GM12878 (cell line): Measurements from ENCODE around the gene HBQ1.

Experiments
- CTCF ChIP-seq, 3 experiments: IDR thresholded peaks in 2 of 3; conservative IDR thresholded peaks in 1 of 3; 2 replicates each; pipeline ENCODE4 v1.5.1; 2011; ENCODE audit warnings: low read depth in 3 of 3, low read length in 3 of 3, mild to moderate bottlenecking in 3 of 3, control low read depth in 2 of 3, moderate library complexity in 2 of 3, inconsistent platforms in 1 of 3, mixed read lengths in 1 of 3; ENCODE audit not compliant: control insufficient read depth in 2 of 3, insufficient read depth in 1 of 3; ENCODE audit errors: extremely low read depth in 1 of 3
- MAX ChIP-seq: IDR thresholded peaks from 2 replicates; pipeline ENCODE4 v1.6.1; 2012; ENCODE audit warnings: low read depth, low read length, improper control_type of control experiment
- NR2F1 ChIP-seq: fragments of 450-650 bp; conservative IDR thresholded peaks from 2 replicates; pipeline ENCODE4 v1.6.1; 2017; ENCODE audit warnings: mild to moderate bottlenecking
- RUNX3 ChIP-seq: IDR thresholded peaks from 2 replicates; pipeline ENCODE4 v1.6.1; 2012; ENCODE audit warnings: low read length, inconsistent platforms

GRCh38 chr16:168424-168823 is 11.8 kb upstream of the HBQ1 start:
- TF ChIP-seq RUNX3 (no peak), NR2F1 (no peak), CTCF (IDR thresholded peaks at IDR 0.05 in 2 of 3, conservative IDR thresholded peaks at IDR 0.05 in 1 of 3; ENCODE audit: control insufficient read depth in 2 of 3, extremely low read depth in 1 of 3, insufficient read depth in 1 of 3, low read depth in 3 of 3, low read length in 3 of 3) (no peak), MAX (no peak)
